GM23248 (cell line): ENCODE data around the gene TJP2.

Experiments used
- EZH2 ChIP-seq: fragments of 200-600 bp; sonication (generic); IDR thresholded peaks from 2 replicates; pipeline ENCODE4 v1.6.1; 2018; ENCODE audit warnings: antibody characterized with exemption, mild to moderate bottlenecking; ENCODE audit not compliant: insufficient read depth, poor library complexity, severe bottlenecking
- EZH2phosphoT487 ChIP-seq: fragments of 200-600 bp; sonication (generic); IDR thresholded peaks from 2 replicates; pipeline ENCODE4 v1.6.1; 2018; ENCODE audit warnings: antibody characterized with exemption, moderate library complexity, mild to moderate bottlenecking, low read depth; ENCODE audit not compliant: insufficient read depth

DNA sequence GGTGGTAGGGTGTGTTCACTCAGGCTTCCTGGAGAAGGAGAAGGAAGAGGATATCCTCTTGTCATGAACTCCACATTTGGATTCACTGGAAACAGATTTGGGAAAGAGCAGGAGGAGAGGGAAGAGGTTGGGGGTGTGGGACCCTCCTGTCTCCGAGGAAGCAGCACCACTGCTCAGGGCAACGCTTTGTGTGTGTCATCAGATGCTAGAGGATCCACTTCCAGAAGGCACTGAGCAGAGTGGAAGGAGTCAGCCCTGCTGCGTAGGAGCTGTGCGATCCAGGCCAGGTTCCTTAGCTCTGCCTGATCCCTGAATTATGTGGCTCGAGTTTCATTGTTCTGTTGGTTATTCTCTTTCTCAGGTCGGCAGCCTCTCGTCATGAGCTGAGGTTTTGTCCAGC, 37.3 kb upstream of the TJP2 start:
- no peak for TF ChIP-seq EZH2phosphoT487
- TF ChIP-seq EZH2: no peak
